Uterus (tissue), 4 donors: Measurements from ENCODE around the gene APOBEC3H. TPM values are rescaled to one million over a fixed set of nuclear protein-coding genes. Genes with fewer than 3 reads are reported as not detected.

Experiments
- DNase-seq, 2 donors: peaks; one replicate each; pipeline ENCODE4 v3.0.0-alpha.2; 2019 to 2020
- H3K27ac ChIP-seq, 2 donors: fragments of 200-600 bp; sonication (generic); 1 replicate in 1 of 2; 2 replicates in 1 of 2; pipeline ENCODE4 v1.5.1; 2016 to 2018
- H3K27me3 ChIP-seq, 2 donors: fragments of 200-600 bp; sonication (generic); one replicate each; pipeline ENCODE4 v1.5.1; 2018 to 2019; ENCODE audit warnings: control low read depth in 1 of 2
- H3K36me3 ChIP-seq, 2 donors: fragments of 200-600 bp; sonication (generic); one replicate each; pipeline ENCODE4 v1.5.1; 2019; ENCODE audit warnings: control low read depth in 1 of 2
- H3K4me1 ChIP-seq, 2 donors: fragments of 200-600 bp; sonication (generic); one replicate each; pipeline ENCODE4 v1.5.1; 2018 to 2019; ENCODE audit warnings: control low read depth in 1 of 2
- H3K4me3 ChIP-seq, 2 donors: fragments of 200-600 bp; sonication (generic); 1 replicate in 1 of 2; 2 replicates in 1 of 2; pipeline ENCODE4 v1.5.1; 2018 to 2019; ENCODE audit warnings: mild to moderate bottlenecking in 1 of 2
- H3K9me3 ChIP-seq, 2 donors: fragments of 200-600 bp; sonication (generic); one replicate each; pipeline ENCODE4 v1.5.1; 2019; ENCODE audit warnings: control low read depth in 1 of 2
- POLR2A ChIP-seq, 2 donors: fragments of 450-650 bp; IDR thresholded peaks; one replicate each; pipeline ENCODE4 v1.6.1; 2016; ENCODE audit warnings: antibody characterized with exemption in 2 of 2, mild to moderate bottlenecking in 1 of 2, moderate library complexity in 1 of 2
- intact Hi-C: fragments of 100-400 bp; cut with DNase I; formaldehyde crosslinking; loops from one replicate; pipeline ENCODE4 v1.15.1; 2023; ENCODE audit warnings: low total_unique reads
- total RNA-seq, 4 donors: library from RNA; depleted of rRNA in 3 of 4; stranded (reverse); fragments of >200 nt in 3 of 4; gene quantifications; one replicate each; pipeline versions ENCODE4 v1.1.0 to v1.2.4, GENCODE V29; 2014 to 2023
- TF ChIP-seq, protein P1 (sequence below), 4 experiments: fragments of 200-600 bp in 2 of 4; fragments of 450-650 bp in 2 of 4; sonication (generic) in 2 of 4; IDR thresholded peaks; one replicate each; pipeline ENCODE4 v1.5.1; 2016 to 2019; ENCODE audit warnings: antibody characterized with exemption in 4 of 4, mild to moderate bottlenecking in 2 of 4, moderate library complexity in 1 of 4
- donor health status: DM: yes; HTN: yes; CAD: no.

Gene APOBEC3H
- total RNA-seq, 4 donors from 2014 or later = 0.69 TPM; not detected in 3

- Histone ChIP-seq H3K36me3 (no peaks in the 10 kb centered on the region), H3K9me3 (no peaks in the 10 kb centered on the region), H3K4me1 (no peaks in the 10 kb centered on the region), H3K27ac (no peak overlapping the region), H3K27me3 (no peaks in the 10 kb centered on the region), H3K4me3 (no peak overlapping the region)
- intact Hi-C loops = no loop called here
- DNase-seq = no peak
- no peak for TF ChIP-seq POLR2A (IDR thresholded peaks at IDR 0.05)
- TF ChIP-seq, protein P1, sequence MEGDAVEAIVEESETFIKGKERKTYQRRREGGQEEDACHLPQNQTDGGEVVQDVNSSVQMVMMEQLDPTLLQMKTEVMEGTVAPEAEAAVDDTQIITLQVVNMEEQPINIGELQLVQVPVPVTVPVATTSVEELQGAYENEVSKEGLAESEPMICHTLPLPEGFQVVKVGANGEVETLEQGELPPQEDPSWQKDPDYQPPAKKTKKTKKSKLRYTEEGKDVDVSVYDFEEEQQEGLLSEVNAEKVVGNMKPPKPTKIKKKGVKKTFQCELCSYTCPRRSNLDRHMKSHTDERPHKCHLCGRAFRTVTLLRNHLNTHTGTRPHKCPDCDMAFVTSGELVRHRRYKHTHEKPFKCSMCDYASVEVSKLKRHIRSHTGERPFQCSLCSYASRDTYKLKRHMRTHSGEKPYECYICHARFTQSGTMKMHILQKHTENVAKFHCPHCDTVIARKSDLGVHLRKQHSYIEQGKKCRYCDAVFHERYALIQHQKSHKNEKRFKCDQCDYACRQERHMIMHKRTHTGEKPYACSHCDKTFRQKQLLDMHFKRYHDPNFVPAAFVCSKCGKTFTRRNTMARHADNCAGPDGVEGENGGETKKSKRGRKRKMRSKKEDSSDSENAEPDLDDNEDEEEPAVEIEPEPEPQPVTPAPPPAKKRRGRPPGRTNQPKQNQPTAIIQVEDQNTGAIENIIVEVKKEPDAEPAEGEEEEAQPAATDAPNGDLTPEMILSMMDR (IDR thresholded peaks at IDR 0.05) = no peak
These were observed 2.2 kb upstream of the APOBEC3H start for GRCh38 chr22:39094717-39095389.

DNA sequence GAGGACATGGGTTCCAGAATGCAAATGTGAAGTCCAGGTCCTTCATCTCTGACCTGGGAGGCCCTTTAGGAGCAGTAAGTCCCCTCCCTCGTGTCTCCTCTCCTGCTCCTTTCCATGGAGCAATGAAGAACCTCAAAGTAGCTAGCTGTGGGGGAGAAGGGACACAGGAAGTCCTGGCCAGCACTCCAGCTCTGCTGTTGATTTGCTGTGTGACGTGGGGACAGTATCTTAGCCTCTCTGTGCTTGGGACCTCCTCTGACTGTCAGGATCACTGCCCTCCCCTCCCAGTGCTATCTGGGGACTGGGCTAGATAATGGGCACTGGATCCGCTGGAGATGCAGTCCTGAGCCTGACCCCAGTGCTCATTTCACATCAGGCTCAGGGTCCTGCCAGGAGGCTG is 1.1 kb upstream of the APOBEC3H start:
- intact Hi-C loops = no loop called here
- no peak for DNase-seq
- no peaks in the 10 kb centered on the region for H3K27me3 ChIP-seq
- no peak for TF ChIP-seq POLR2A (IDR thresholded peaks at IDR 0.05)
- TF ChIP-seq, protein P1 (IDR thresholded peaks at IDR 0.05) = no peak
- H3K4me3 ChIP-seq = no peak overlapping the region
- H3K36me3 ChIP-seq = no peaks in the 10 kb centered on the region
- no peaks in the 10 kb centered on the region for H3K9me3 ChIP-seq
- H3K4me1 ChIP-seq = no peaks in the 10 kb centered on the region
- H3K27ac ChIP-seq = no peak overlapping the region

- DNase-seq = no peak
- no peaks in the 10 kb centered on the region for H3K4me1 ChIP-seq
- no peak overlapping the region for H3K4me3 ChIP-seq
- no peaks in the 10 kb centered on the region for H3K9me3 ChIP-seq
- no peaks in the 10 kb centered on the region for H3K36me3 ChIP-seq
- no peaks in the 10 kb centered on the region for H3K27me3 ChIP-seq
- TF ChIP-seq POLR2A (IDR thresholded peaks at IDR 0.05) = no peak
- TF ChIP-seq, protein P1 (IDR thresholded peaks at IDR 0.05) = no peak
- intact Hi-C loops = no loop called here
- no peak overlapping the region for H3K27ac ChIP-seq
These were observed 982 bp downstream of the APOBEC3H start for GRCh38 chr22:39098026-39098425.

DNA sequence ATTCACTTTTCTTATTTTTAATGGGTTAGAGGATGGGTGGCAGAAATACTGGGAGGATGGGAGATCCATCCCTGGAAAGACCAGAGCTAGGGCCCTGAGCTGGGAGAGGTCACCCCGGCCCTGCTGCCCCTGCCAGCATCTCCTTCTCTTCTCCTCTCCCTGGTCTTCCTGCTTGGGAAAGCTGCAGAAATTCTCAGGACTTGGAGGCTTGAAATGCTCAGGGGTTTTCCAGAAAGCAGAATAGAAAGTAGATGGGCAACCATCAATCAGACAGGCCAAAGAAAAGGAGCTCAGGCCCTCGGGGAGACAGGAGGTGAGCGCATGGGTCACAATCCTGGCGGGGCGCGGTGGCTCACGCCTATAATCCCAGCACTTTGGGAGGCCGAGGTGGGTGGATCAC is 1.5 kb downstream of the APOBEC3H start:
- Histone ChIP-seq H3K4me3 (no peak overlapping the region), H3K27me3 (no peaks in the 10 kb centered on the region), H3K4me1 (no peaks in the 10 kb centered on the region), H3K9me3 (no peaks in the 10 kb centered on the region), H3K27ac (no peak overlapping the region), H3K36me3 (no peaks in the 10 kb centered on the region)
- TF ChIP-seq, protein P1 (IDR thresholded peaks at IDR 0.05) = no peak
- TF ChIP-seq POLR2A (IDR thresholded peaks at IDR 0.05) = no peak
- no peak for DNase-seq
- intact Hi-C loops = no loop called here

- no peak for DNase-seq
- TF ChIP-seq, protein P1 (IDR thresholded peaks at IDR 0.05) = no peak
- TF ChIP-seq POLR2A (IDR thresholded peaks at IDR 0.05) = no peak
- no peaks in the 10 kb centered on the region for H3K27me3 ChIP-seq
- intact Hi-C loops = no loop called here
- H3K4me1 ChIP-seq = no peaks in the 10 kb centered on the region
- H3K36me3 ChIP-seq = no peaks in the 10 kb centered on the region
- H3K27ac ChIP-seq = no peak overlapping the region
- H3K4me3 ChIP-seq = no peak overlapping the region
- H3K9me3 ChIP-seq = no peaks in the 10 kb centered on the region
These were observed 4.2 kb downstream of the APOBEC3H start for GRCh38 chr22:39101226-39101625.
